ENCODE data around the gene SNX6. TPM values are rescaled to one million over a fixed set of nuclear protein-coding genes. Genes with fewer than 3 reads are reported as not detected.

SNX6 gene
- total and polyA plus RNA-seq, 2 donors (not counting 3 experiments of a cell fraction or from before 2014, with no cell fraction given): 95.1 to 120 TPM

GRCh38 chr14:34604995-34605394, 25.0 kb downstream of the SNX6 start:
- dilution Hi-C loops (cut with MboI; ENCODE audit: extremely low pct_ligation_motif_present, low sequenced_read_pairs) (no loop called here), intact Hi-C loops (cut with micrococcal nuclease) (no loop called here)
- DNase-seq (ENCODE audit: low read depth, low spot score): peak; percentile 22
- Histone ChIP-seq H3K4me1 (ENCODE audit: control insufficient read depth, extremely low read depth, insufficient read depth, low read length) (no peaks in the 10 kb centered on the region), H3K36me3 (ENCODE audit: control insufficient read depth in 2 of 2, extremely low read depth in 1 of 2, insufficient read depth in 2 of 2, low read length in 2 of 2) (peaks cover 21 to 24% of the 10 kb centered on the region in 2 experiments), H2AFZ (ENCODE audit: low read depth, low read length) (no peak overlapping the region), H3K27ac (ENCODE audit: insufficient read depth, low read depth, low read length) (no peak overlapping the region), H3K9ac (replicated peaks; ENCODE audit: extremely low read depth, insufficient read depth, low read length) (no peak overlapping the region), H3K27me3 (ENCODE audit: control insufficient read depth in 2 of 2, insufficient read depth in 2 of 2, low read length in 2 of 2) (no peaks in the 10 kb centered on the region), H3K9me1 (replicated peaks; ENCODE audit: control insufficient read depth, extremely low read depth, insufficient read depth, low read length) (no peaks in the 10 kb centered on the region), H3K9me3 (replicated peaks; ENCODE audit: control insufficient read depth, insufficient read depth, low read length) (no peaks in the 10 kb centered on the region), H3K4me3 (replicated peaks in 1 of 3; ENCODE audit: insufficient read depth in 1 of 3, low read depth in 1 of 3, low read length in 3 of 3) (no peak overlapping the region), H3K4me2 (ENCODE audit: insufficient read depth, low read length) (no peak overlapping the region), H3K79me2 (ENCODE audit: control insufficient read depth, insufficient read depth, low read length) (peaks cover 3% of the 10 kb centered on the region), H4K20me1 (replicated peaks; ENCODE audit: control insufficient read depth, extremely low read depth, insufficient read depth, low read length) (no peaks in the 10 kb centered on the region)
- BruUV-seq (replicated peaks): no TSS peak
- POLR2A ChIA-PET: interaction anchor here (0.7 kb wide), 1 partner anchor 118 kb away, joined by 3 read pairs; no protein-coding TSS in a partner anchor
- CTCF ChIA-PET: interaction anchor here (0.7 kb wide), 1 partner anchor 1144 kb away, joined by 3 read pairs; no protein-coding TSS in a partner anchor
- TF ChIP-seq GATA2 (IDR thresholded peaks at IDR 0.05; ENCODE audit: insufficient read depth, insufficient read length, low read depth, low read length): no peak
- TF ChIP-seq EZH2 (IDR thresholded peaks at IDR 0.05; ENCODE audit: borderline replicate concordance, low read depth, low read length, severe bottlenecking): no peak
- TF ChIP-seq JUN (IDR thresholded peaks at IDR 0.05; ENCODE audit: borderline replicate concordance, insufficient read depth, insufficient read length, low read depth): no peak
- TF ChIP-seq POLR2A (IDR thresholded peaks at IDR 0.05; ENCODE audit: low read depth, low read length): no peak
- no peak for TF ChIP-seq FOS (IDR thresholded peaks at IDR 0.05; ENCODE audit: borderline replicate concordance, insufficient read depth, low read length)
- TF ChIP-seq MAX (IDR thresholded peaks at IDR 0.05; ENCODE audit: insufficient read depth, insufficient read length): no peak
- TF ChIP-seq CTCF (IDR thresholded peaks at IDR 0.05; ENCODE audit: extremely low read depth in 1 of 2, insufficient read depth in 1 of 2, low read depth in 1 of 2, low read length in 2 of 2): no peak
- no peak for TF ChIP-seq POLR2AphosphoS5 (IDR thresholded peaks at IDR 0.05; ENCODE audit: insufficient read depth, low read depth, low read length)
- TF ChIP-seq MYC (IDR thresholded peaks at IDR 0.05; ENCODE audit: low read depth, low read length): no peak
- no peak for FAIRE-seq

All from endothelial cell of umbilical vein (primary cell).